RPMI7951 (cell line): ENCODE data around the gene MMP24. TPM values are rescaled to one million over a fixed set of nuclear protein-coding genes. Genes with fewer than 3 reads are reported as not detected.
"Not testable (repeated sequence)": the region's sequence is repeated elsewhere in the genome, so short reads cannot be mapped to it uniquely, and the experiment has no call there.

ENCODE experiments used
- DNase-seq: peaks from one replicate; pipeline ENCODE4 v3.0.0-alpha.2; 2012; ENCODE audit warnings: low read depth
- total RNA-seq: library from RNA; depleted of rRNA; stranded (reverse); fragments of >200 nt; shearing (Covaris generic); gene quantifications from 2 replicates; pipeline ENCODE4 v1.2.3, GENCODE V29; 2014

The MMP24 gene
- total RNA-seq, 1 experiment from 2014 or later, result 0.96 TPM

DNA sequence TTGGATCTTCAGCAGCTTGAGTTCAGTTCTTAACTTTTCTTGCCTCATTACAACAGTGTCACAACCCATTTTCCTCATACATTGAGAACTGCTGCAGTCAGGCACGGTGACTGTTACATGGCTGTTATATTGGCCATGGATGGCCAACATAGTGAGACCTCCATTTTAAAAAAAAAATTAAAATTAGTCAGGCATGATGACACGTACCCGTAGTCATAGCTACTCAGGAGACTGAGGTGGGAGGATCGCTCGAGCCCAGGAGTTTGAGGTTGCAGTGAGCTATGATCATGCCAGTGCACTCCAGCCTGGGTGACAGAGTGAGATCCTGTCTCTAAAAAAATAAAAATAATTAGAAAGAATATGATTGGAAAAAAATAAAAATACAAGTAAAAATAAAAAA lies 9.9 kb upstream of the MMP24 start:
- no peak for DNase-seq

DNA sequence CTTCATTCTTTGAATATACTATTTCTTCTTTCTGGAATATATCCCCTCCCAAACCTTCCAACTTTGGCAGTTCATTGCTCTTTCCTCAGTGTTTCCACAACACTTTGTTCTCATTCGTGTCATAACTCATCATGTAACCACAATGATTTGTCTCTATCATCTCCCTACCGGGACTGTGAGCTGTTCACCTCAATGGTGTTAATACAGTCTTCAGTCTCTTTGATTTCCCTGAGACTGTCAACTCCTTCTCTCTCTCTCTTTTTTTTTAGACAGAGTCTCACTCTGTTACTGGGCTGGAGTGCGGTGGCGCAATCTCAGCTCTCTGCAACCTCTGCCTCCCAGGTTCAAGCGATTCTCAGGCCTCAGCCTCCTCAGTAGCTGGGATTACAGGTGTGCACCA lies 2.5 kb upstream of the MMP24 start:
- no peak for DNase-seq

DNA sequence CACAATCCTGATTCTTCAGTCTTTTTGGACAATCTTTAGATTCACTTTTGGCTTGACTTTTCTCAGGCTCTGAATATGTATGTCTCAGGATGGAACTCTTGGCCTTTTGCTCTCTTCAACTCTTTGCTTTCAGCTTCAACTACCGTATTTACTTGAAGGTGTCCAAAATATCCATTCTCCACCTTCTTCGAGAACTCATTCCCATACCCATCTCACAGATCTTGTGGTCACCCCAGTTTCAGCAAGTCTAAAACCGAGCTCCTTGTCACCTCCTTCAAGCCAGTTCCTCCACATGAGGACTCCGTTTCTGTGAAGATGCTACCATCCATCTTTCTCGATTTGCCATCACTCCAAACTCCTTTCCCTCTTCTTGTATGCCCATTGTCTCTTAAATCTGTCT lies 2.0 kb upstream of the MMP24 start:
- no peak for DNase-seq

DNA sequence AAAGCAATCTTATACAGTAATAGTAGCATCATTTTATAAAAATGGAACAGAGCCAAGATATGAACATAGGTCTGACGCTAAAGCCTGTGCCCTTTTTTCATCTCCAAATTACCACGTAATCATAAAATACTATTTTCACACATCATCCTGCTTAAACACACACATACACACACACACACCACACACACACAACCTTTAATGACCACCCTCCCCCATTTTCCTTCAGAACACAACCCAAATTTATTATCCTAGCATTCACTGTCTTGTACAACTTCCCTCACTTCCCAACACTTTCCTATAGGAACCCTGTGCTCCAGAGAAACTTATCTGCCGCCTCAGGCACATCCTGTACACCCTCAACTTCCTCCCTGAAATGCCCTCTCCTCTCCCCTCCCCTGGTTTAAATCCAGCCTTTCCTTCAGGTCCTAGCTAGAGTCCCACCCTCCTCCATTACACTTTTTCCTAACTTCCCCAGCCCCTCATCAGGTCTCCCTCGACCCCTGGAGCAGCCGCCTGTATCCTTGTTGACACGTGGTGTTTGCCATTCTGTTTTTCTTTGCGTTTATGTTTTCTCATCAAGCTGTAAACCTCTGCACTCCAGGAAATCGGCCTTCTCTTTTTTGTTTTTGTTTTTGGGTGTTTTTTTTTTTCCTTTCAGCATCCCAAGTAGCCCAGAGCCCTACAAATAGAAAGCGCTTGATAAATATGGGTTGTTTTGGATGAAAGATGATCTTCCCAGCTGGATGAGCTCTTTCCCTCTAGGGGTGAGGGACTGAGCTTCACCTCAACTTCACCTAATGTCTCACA lies 968 bp upstream of the MMP24 start:
- no peak for DNase-seq

DNA sequence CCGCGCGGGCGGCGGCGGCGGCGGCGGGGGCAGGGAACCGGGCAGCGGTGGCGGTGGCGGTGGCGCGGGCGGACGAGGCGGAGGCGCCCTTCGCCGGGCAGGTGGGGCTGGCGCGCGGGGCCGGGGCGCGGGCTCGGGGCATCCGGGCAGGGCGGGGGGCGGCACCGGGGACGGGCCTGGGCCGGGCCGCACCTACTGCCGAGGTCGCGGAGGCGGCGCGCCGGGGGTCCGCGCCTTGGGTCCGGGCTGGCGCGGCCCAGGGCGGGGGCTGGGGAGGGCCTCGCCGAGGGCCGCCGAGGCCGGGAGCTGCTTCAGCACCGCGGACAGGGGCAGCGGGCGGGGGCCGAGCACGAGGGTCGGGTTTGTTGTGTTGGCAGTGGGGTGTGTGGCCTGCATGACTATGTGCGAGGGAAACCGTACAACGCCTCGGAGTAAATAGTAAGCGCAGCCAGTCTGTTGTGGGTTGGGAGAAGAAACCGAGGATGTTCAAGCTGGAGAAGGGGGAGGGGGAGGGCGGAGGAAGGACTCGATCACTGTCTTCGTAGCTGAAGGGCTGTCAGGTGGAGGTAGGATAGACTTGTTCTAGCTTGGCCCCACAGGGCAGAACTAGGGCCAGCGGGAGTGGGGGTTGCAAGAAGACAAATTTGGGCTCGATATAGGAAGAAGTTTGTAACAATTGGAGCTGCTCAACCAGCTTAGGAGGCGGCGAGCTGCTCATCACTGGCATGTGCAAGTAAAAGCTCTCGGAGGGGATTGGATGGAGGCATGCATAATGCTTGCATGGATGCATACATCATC lies 593 bp downstream of the MMP24 start:
- peak; percentile 49 for DNase-seq

DNA sequence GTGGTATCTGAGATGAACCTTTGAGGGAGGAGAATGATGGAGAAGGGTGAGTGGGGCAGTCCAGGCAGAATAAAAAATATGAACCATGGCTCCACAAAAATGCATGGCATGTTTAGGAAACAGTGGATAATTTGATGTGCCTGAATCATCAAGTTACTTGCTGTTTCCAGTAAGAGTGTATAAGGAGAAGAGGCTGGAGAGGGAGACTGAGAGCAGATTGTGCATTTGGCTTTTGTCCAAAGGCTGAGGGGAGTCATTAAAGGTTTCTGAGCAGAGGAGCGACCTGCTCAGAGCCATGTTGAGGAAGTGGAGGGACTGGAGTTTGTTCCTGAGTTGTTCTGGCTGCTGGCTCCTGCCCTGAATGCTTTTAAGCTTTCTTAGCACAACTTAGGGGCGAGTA lies 6.1 kb downstream of the MMP24 start:
- DNase-seq, result peak; percentile 59

DNA sequence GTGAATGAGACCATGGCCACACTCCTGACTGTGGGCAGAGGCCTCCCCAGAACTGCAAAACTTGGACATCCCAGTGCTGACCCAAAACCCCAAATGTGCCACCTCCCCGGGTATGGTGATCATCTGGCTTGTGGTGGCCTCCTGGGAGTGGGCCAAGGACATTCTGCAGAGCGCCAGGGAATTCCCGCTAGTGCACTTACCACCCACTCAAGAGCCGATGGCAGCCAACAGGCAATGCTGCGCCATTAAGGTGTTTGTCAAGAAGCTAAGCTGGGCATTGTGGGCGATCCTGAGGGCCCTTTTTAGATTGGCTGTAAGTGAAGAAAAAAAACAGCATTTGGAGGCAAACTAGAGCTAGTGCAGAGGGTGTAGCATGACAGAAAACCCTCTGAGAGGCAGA lies 9.4 kb downstream of the MMP24 start:
- peak; percentile 63 for DNase-seq

DNA sequence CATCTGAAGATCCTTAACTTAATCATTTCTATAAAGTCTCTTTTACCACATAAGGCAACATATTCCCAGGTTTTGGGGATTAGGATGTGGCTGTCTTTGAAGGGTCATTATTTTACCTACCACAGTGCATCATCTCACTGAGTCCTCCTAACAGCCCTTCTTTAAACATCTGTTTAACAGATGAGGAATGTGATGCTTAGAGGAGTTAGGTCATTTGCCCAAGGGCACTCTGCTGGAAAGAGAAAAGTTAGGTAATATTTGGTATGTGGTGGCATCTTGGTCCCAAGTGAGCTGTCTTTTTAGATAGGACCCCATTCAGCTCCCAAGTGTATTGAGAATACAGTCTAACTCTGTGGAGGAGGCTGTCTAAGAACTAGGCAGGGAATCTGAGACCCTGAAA lies 11.0 kb downstream of the MMP24 start:
- peak; percentile 93 for DNase-seq

DNA sequence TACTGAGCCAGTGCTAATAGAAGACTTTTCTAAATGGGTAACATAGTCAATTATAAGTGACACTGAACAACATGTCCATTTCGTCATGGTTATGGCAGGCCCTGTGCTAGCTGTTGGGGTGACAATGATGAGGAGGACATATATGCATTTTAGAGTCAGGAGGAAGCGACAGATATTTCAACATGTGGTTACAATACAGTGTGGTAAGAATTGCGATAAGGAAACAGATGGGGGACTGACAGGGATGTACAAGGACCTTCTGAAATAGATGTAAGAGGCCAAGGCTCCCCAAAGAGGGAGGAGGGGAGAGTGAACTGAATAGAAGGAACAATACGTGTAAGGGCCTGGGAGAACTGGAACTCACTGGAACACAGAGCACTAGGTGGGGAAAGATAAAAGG lies 11.7 kb downstream of the MMP24 start:
- DNase-seq, result peak; percentile 52

DNA sequence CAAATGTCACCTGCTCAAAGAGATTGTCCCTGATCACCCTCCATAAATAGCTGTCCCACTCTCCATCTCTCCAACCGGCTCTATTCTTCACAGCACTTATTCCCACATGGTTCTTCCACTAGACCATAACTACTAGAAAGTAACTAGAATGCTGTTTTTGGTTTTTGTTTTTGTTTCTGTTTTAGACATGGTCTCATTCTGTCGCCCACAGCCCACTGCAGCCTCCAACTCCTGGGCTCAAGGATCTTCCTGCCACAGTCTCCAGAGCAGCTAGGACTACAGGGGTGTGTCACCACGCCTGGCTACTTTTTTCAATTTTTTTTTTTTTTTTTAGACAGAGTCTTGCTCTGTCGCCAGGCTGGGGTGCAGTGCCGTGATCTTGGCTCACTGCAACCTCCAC lies 12.2 kb downstream of the MMP24 start:
- DNase-seq, result no peak

DNA sequence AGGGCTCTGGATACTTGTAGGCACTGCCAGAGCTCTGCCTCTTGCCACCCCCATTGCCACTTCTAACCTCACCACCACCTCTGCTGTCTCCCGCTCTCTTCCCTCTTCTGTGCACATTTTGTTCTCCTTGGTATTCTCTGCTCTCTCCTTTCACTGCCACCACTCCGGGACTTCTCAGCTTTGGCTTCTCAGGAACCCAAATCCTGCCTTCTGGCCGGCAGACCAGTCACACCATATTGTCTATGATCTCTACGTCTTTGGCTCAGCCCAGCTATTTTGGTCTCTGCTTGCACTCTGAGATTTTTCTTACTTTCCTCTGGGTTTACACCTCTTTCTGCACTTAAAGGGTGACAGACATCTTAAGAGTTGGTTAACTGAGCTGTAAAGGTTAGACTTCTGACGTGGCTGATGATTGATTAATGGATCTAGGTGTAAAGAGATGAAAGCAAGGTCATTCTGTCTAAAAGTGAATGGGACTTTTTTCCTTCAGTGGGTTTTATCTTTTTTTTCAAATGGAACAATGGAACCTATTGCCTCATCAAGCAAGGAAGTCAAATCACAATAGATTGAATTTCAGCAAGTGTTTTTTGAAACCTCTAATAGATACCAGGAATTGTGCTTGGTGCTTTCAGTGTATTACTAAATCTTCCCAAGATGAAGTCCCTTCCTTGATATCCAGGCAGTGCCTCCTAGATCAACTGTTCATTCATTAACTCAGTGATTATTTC lies 13.8 kb downstream of the MMP24 start:
- DNase-seq, result no peak

DNA sequence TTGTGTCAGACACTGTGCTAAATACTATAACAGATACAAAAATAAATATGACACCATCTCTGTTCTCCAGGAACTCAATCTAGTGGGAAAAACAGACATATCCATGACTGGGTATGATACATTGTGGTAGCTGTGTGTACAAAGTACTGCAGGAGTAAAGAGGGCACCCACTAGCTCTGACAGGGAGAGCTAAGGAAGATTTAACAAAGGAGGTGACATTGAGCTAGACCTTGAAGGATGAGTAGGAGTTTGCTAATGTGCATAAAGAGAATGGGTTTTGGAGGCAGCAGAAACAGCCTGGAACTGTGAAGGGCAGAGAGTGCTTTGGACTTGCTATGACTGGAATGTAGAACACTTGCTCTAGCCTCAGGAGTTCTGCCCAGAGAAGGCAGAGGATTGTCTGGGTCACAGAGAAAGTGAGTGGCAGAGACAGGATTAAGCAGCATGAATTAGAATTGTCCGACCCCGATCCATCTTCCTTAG lies 14.4 kb downstream of the MMP24 start:
- DNase-seq, result no peak

DNA sequence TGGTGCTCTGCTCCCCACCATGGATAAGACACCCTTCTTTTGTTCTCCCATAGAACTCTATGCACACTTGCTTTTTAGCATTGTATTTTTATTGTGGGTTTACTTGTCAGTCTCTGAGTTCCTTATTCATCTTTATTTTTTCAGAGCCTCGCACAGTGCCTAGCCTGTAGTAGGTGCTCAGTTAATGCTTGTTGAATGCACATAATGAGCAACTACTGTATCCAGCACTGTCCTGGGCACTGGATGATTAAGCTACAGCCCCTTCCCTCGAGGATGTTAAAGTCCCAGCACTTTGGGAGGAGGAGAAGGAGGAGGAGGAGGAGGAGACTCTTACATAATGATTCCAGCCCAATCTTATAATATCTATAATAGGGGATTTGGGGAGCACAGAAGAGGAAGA lies 16.8 kb downstream of the MMP24 start:
- no peak for DNase-seq

DNA sequence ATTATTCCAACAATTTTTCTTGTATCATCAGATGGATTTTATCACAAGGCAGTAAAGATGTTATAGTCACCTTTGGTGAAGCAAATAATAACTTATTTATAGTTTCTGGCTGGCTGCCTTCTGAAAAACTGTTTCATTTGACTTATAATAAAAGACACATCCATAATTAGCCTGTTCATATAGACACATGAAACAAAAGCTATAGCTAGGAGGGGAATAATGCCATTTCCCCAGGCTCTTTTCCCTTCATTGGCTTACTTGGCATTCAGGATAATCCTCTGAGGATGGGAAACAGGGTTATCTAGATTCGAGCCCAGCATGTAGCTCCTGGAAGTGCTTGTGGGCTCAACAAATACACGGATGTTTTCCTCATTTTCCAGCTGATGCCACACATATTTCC lies 17.5 kb downstream of the MMP24 start:
- no peak for DNase-seq

DNA sequence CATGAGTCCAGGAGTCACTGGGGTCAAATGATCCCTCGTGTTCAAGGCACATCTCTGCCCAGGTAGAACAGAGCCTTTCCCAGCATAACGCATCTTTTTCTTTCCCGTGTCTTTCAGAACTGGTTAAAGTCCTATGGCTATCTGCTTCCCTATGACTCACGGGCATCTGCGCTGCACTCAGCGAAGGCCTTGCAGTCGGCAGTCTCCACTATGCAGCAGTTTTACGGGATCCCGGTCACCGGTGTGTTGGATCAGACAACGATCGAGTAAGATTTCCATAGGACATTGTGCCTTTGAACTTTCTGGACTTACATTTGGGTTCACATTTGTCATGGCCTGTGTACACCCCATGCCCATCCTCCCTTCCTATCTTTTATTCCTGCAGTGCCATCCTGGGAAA lies 20.2 kb downstream of the MMP24 start:
- DNase-seq, result no peak

DNA sequence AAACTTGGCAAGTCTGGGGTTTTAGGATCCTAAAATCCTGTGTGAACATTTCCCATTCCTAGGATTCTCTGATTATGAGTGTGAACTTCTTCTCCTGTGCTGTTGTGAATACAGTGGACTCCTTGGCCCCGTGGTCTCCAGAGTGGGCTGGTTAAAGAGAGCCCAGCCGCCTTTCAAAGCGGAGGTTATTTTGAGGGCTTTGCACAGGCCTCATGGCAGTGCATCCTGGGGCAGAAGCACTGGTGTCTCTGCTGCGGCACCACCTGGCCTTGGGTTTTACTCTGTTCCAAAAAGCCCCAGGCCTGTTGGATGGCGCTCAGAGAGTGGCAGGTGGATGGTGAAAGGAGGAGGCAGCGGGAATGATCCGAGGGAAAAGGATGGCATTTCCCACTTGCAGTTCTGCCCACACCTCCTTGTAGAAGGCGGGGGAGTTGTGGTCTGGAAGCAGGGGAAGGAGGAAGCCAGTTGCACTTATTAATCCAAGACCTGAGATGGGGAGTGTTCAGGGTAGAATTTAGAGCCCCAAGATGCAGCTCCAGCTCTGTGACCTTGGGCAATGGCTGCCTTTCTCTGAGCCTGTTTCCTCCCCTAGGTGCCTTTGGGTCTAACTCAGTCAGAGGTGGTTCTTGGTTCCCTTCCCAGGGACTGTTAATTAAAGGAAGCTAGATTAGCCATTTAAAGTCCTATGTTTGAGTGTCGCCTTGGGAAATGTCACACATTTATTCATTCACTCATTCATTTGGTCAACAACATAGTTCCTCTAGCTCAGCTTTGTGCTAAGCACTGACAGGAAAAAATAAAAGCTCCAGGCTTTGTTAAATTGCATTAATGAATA lies 22.4 kb downstream of the MMP24 start:
- no peak for DNase-seq

DNA sequence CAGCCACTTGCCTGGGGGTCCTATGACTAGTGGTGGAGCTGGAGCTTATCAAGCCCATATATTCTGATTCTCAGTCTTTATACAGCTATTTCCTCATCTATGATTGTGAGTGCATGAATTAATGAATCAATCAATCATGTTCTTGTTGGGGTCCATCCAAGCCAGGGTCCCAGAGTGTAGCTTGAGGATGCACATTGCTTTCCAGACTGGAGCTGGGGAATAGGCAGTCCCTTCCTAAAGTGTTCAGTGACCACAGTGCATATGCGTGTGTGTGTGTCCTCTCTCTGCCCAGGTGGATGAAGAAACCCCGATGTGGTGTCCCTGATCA lies 25.1 kb downstream of the MMP24 start:
- no peak for DNase-seq

DNA sequence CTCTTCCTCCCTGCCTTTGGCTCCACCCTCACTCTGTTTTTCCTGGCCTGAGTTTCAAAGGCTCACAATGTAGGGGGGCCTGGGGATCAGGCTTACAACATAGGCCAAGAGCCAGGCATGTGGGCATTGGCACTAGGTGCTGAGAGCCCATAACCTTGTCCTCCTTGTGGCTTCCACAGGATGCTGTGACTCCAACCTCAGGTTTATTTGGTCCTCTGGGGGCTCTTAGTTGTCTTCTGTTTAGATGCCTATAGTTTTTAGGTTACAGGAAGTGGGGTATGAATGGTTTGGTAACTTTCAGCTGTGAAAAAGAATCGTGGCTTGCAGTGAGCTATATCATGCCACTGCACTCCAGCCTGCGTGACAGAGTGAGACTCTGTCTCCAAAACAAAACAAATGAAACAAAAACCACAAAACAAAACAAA lies 25.6 kb downstream of the MMP24 start:
- DNase-seq, result no peak

DNA sequence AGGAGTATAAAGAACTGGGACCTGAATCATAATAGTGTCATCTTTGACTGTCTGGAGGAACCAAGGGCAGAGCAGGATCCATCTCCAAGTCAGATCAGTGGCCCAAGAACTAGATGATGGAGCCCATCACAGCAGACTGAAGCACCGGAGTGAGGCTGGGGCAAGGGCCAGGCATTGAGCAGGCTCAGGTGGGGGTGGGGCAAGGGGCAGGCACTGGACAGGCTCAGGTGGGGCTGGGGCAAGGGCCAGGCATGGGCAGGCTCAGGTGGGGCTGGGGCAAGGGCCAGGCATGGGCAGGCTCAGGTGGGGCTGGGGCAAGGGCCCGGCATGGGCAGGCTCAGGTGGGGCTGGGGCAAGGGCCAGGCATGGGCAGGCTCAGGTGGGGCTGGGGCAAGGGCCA lies 26.1 kb downstream of the MMP24 start:
- DNase-seq, result not testable (repeated sequence)

DNA sequence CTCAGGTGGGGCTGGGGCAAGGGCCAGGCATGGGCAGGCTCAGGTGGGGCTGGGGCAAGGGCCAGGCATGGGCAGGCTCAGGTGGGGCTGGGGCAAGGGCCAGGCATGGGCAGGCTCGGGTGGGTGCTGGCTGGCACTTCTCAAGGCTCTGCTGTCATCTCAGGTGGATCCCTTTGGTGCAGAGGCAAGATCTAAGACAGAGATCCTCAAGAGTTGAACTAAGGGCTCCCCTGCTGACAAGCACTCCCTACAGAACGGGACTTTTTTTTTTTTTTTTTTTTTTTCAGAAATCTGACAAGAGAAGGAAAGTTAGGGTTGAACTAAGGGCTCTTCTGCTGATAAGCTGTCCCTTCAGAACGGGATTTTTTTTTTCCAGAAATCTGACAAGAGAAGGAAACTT lies 26.5 kb downstream of the MMP24 start:
- DNase-seq, result no peak

DNA sequence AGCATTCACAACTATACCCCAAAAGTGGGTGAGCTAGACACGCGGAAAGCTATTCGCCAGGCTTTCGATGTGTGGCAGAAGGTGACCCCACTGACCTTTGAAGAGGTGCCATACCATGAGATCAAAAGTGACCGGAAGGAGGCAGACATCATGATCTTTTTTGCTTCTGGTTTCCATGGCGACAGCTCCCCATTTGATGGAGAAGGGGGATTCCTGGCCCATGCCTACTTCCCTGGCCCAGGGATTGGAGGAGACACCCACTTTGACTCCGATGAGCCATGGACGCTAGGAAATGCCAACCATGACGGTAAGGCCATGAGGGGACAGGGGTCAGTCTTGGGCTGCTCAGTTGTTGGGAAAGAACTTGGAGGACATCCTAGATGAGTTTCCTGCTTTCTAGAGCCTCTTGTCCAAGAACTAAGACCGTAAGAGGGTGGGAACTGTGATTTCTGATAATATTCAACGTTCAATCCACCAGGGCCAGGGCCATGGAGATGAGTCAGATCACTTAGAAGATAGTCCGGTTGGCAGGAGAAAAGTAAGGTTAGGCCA lies 28.0 kb downstream of the MMP24 start:
- DNase-seq, result no peak
